ENCODE measurements around the gene RFX6. TPM values are rescaled to one million over a fixed set of nuclear protein-coding genes. Genes with fewer than 3 reads are reported as not detected.

Gene RFX6
- total and polyA plus RNA-seq, 10 of the 15 experiments (the other 5 are each of a cell fraction or from before 2014, with no cell fraction given), result not detected

DNA sequence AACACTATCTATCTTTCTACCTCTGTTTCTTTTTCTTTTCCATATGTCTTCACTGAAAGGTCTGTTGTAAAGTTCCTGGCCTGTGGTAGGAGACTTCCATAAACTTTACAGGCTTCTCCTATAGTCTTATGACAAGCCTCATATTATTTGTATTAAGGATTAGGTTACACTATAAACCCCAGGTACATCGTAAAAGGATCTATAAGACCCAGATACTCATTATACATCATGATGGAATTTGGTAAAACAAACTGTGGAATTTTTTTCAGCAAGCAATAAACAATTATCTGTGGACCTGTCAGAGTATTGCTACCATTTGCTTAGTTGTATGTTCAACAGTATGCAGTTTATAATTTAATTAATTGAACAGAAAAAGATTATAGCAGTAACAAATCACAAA is 55.5 kb downstream of the RFX6 start (continued):
- TF ChIP-seq CUX1 (IDR thresholded peaks at IDR 0.05; ENCODE audit: insufficient replicate concordance, low read depth, low read length) (no peak), IRF4 (IDR thresholded peaks at IDR 0.05; ENCODE audit: low read depth, low read length) (no peak), HDAC6 (IDR thresholded peaks at IDR 0.05; ENCODE audit: unreplicated experiment) (no peak), EZH2 (IDR thresholded peaks at IDR 0.05; ENCODE audit: borderline replicate concordance, control insufficient read depth, low read depth, low read length) (no peak), ZNF384 (IDR thresholded peaks at IDR 0.05; ENCODE audit: borderline replicate concordance, low read depth, low read length) (no peak), SMAD5 (IDR thresholded peaks at IDR 0.05; ENCODE audit: low read depth) (no peak)

DNA sequence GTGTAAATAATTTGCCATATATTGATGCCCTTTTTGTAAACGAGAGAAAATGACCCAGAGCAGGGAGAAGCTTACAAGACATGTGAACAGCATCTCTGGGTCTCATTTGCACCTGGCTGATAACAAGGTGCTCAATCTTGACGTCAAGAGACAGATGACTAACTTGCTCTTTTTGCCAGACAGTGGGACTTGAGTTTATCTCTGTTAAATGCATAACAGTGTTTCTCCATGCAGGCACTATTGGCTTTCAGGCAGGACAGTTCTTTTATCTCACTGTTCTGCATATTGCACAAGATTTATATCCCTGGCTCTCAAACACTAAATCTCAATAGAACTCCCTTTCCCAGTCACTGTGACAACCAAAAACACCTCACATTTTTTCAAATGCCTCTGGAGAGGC is 56.4 kb downstream of the RFX6 start:
- intact Hi-C loops (cut with micrococcal nuclease; ENCODE audit: unreplicated experiment) (no loop called here), in situ Hi-C loops (cut with MboI) (no loop called here)
- RAD21 ChIA-PET (ENCODE audit: unreplicated experiment), result no interaction called here
- SMC1A ChIA-PET (ENCODE audit: uncharacterized antibody, unreplicated experiment), result no interaction called here
- Histone ChIP-seq H3K27ac (ENCODE audit: control insufficient read depth, insufficient read depth) (no peak overlapping the region), H3K9me3 (replicated peaks; ENCODE audit: control insufficient read depth, insufficient read depth, low read length) (no peaks in the 10 kb centered on the region), H4K20me1 (ENCODE audit: control insufficient read depth, insufficient read depth) (no peaks in the 10 kb centered on the region), H3K4me1 (ENCODE audit: control insufficient read depth, insufficient read depth, low read length) (no peaks in the 10 kb centered on the region), H3K27me3 (replicated peaks in 1 of 2; ENCODE audit: control insufficient read depth in 2 of 2, insufficient read depth in 2 of 2, low read length in 1 of 2) (no peaks in the 10 kb centered on the region), H3K4me2 (ENCODE audit: control insufficient read depth, insufficient read depth) (no peak overlapping the region), H3K4me3 (no peak overlapping the region), H2AFZ (ENCODE audit: control insufficient read depth, low read depth, low read length) (no peak overlapping the region), H3K9ac (ENCODE audit: control insufficient read depth, insufficient read depth, low read length) (no peak overlapping the region), H3K36me3 (ENCODE audit: control insufficient read depth in 2 of 2, insufficient read depth in 2 of 2, low read length in 1 of 2) (no peaks in the 10 kb centered on the region), H3K79me2 (ENCODE audit: control insufficient read depth, insufficient read depth, low read length) (no peaks in the 10 kb centered on the region)
- FAIRE-seq (no peak), DNase-seq (ENCODE audit: low read depth, low spot score) (no peak), ATAC-seq (no peak)
- no TSS peak for BruUV-seq (replicated peaks)
- CTCF ChIA-PET, result interaction anchor here (0.7 kb wide), 1 partner anchor 16 kb away, joined by 3 read pairs; no protein-coding TSS in a partner anchor
- TF ChIP-seq SIX5 (IDR thresholded peaks at IDR 0.05; ENCODE audit: low read depth, low read length, severe bottlenecking) (no peak), NFXL1 (IDR thresholded peaks at IDR 0.05; ENCODE audit: borderline replicate concordance) (no peak), POLR2AphosphoS2 (IDR thresholded peaks at IDR 0.05; ENCODE audit: low read depth, low read length) (no peak), SMARCA5 (IDR thresholded peaks at IDR 0.05) (no peak), IKZF2 (IDR thresholded peaks at IDR 0.05) (no peak), MTA3 (IDR thresholded peaks at IDR 0.05; ENCODE audit: borderline replicate concordance, low read length) (no peak), RELA (IDR thresholded peaks at IDR 0.05; ENCODE audit: borderline replicate concordance, partially characterized antibody) (no peak), ATF7 (IDR thresholded peaks at IDR 0.05; ENCODE audit: low read depth) (no peak)
- 0% methylated on average over 2 of the region's 2 CpGs for WGBS (ENCODE audit: insufficient coverage, insufficient replicate concordance, low lambda C conversion rate, missing lambda C conversion rate)
- POLR2A ChIA-PET, result no interaction called here

All from GM12878 (cell line).